ENCODE data around the gene CLTCL1.

Gene CLTCL1

DNA sequence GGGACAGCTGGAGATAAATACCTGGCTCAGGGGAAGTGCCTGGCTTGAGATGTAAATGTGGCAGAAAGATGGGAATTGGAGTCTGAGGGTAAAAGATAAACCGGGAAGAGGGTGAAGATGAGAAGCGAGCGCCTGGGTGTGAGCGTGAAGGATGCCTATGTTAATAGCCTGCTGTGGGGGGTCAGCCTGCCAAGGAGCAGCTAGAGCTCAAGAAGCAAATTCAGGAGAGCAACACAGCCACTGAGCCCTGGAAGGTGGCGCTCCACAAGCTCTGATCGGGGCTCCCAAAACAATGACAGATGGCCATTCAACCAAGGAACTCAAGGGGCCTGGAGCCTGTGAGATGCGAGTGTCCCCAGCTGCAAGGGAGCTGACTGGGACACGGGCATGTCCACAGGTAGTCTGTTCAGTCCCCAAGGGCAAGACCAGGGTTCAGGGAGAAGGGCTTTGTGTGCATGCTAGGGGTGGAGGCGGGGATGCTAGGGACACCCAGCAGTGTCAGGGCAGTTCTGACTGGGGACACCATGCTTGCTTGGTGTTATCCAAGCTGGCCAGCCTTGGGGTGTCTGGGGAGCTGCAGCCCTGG is 144.2 kb downstream of the CLTCL1 start:
- H3K4me1 ChIP-seq (ENCODE audit: control insufficient read depth, insufficient read depth, low read length), result peaks cover 3% of the 10 kb centered on the region
- H3K27me3 ChIP-seq (ENCODE audit: control insufficient read depth, insufficient read depth, low read length), result peaks cover 64% of the 10 kb centered on the region

GRCh38 chr22:19146215-19146968 is 145.1 kb downstream of the CLTCL1 start:
- Histone ChIP-seq H3K27ac (ENCODE audit: low read depth, low read length) (no peak overlapping the region), H3K27me3 (ENCODE audit: control insufficient read depth, insufficient read depth, low read length) (peaks cover 55% of the 10 kb centered on the region), H3K4me1 (ENCODE audit: control insufficient read depth, insufficient read depth, low read length) (peaks cover 3% of the 10 kb centered on the region), H3K36me3 (ENCODE audit: control insufficient read depth, insufficient read depth, low read length) (peaks cover 13% of the 10 kb centered on the region), H3K4me3 (ENCODE audit: low read depth, low read length) (no peak overlapping the region), H3K9ac (ENCODE audit: low read length) (no peak overlapping the region), H3K9me3 (ENCODE audit: control insufficient read depth, insufficient read depth, low read depth, low read length) (no peaks in the 10 kb centered on the region)

More for the DNA sequence above, 144.2 kb downstream of the CLTCL1 start:
- Histone ChIP-seq H3K36me3 (ENCODE audit: control insufficient read depth, insufficient read depth, low read length) (peaks cover 5% of the 10 kb centered on the region), H3K9me3 (ENCODE audit: control insufficient read depth, insufficient read depth, low read depth, low read length) (no peaks in the 10 kb centered on the region), H3K27ac (ENCODE audit: low read depth, low read length) (no peak overlapping the region), H3K4me3 (ENCODE audit: low read depth, low read length) (no peak overlapping the region), H3K9ac (ENCODE audit: low read length) (no peak overlapping the region)

- peak overlapping the region; percentile 73 for H3K9ac ChIP-seq (ENCODE audit: low read length)
- no peaks in the 10 kb centered on the region for H3K9me3 ChIP-seq (ENCODE audit: control insufficient read depth, insufficient read depth, low read depth, low read length)
- peak overlapping the region; percentile 80 for H3K4me3 ChIP-seq (ENCODE audit: low read depth, low read length)
- peaks cover 3% of the 10 kb centered on the region for H3K4me1 ChIP-seq (ENCODE audit: control insufficient read depth, insufficient read depth, low read length)
- 0 out of 2 replicates have a peak overlapping the region, but pooled peaks have one; percentile 11 for H3K27ac ChIP-seq (ENCODE audit: low read depth, low read length)
- peaks cover 32% of the 10 kb centered on the region for H3K27me3 ChIP-seq (ENCODE audit: control insufficient read depth, insufficient read depth, low read length)
- H3K36me3 ChIP-seq (ENCODE audit: control insufficient read depth, insufficient read depth, low read length), result peaks cover 37% of the 10 kb centered on the region
These were observed 147.5 kb downstream of the CLTCL1 start for GRCh38 chr22:19143967-19144400.

- Histone ChIP-seq H3K9ac (ENCODE audit: low read length) (no peak overlapping the region), H3K4me1 (ENCODE audit: control insufficient read depth, insufficient read depth, low read length) (peaks cover 3% of the 10 kb centered on the region), H3K27ac (ENCODE audit: low read depth, low read length) (no peak overlapping the region), H3K9me3 (ENCODE audit: control insufficient read depth, insufficient read depth, low read depth, low read length) (no peaks in the 10 kb centered on the region), H3K27me3 (ENCODE audit: control insufficient read depth, insufficient read depth, low read length) (peaks cover 24% of the 10 kb centered on the region), H3K4me3 (ENCODE audit: low read depth, low read length) (peak overlapping the region; percentile 80; the same call in 1 of the 2 replicates), H3K36me3 (ENCODE audit: control insufficient read depth, insufficient read depth, low read length) (peaks cover 44% of the 10 kb centered on the region)
These were observed 148.3 kb downstream of the CLTCL1 start for GRCh38 chr22:19143212-19143611.

DNA sequence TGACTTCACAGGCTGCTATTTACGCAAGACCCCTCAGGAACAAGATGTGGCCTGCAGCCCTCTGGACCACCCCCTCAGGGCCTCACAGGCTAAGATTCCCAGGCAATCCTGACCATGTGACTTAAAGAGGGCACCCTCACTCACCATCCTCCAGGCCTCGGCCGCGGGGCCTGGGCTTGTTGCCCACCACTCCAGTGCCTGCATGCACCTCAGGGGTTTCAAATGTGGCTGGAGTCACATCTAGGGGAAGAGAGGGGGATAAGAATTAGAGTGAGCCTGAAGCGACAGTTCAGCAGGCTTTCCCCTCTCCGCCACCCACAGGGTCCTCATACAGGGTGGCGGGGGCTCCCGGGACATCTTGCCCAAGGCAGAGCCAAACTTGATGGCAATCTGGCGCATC is 149.1 kb downstream of the CLTCL1 start:
- Histone ChIP-seq H3K27ac (ENCODE audit: low read depth, low read length) (no peak overlapping the region), H3K9ac (ENCODE audit: low read length) (no peak overlapping the region), H3K9me3 (ENCODE audit: control insufficient read depth, insufficient read depth, low read depth, low read length) (no peaks in the 10 kb centered on the region), H3K4me3 (ENCODE audit: low read depth, low read length) (no peak overlapping the region), H3K27me3 (ENCODE audit: control insufficient read depth, insufficient read depth, low read length) (peaks cover 16% of the 10 kb centered on the region), H3K36me3 (ENCODE audit: control insufficient read depth, insufficient read depth, low read length) (peaks cover 53% of the 10 kb centered on the region), H3K4me1 (ENCODE audit: control insufficient read depth, insufficient read depth, low read length) (peaks cover 3% of the 10 kb centered on the region)

GRCh38 chr22:19139974-19140373 is 151.5 kb downstream of the CLTCL1 start:
- H3K4me3 ChIP-seq (ENCODE audit: low read depth, low read length), result no peak overlapping the region
- no peaks in the 10 kb centered on the region for H3K27me3 ChIP-seq (ENCODE audit: control insufficient read depth, insufficient read depth, low read length)
- no peak overlapping the region for H3K9ac ChIP-seq (ENCODE audit: low read length)
- H3K9me3 ChIP-seq (ENCODE audit: control insufficient read depth, insufficient read depth, low read depth, low read length), result no peaks in the 10 kb centered on the region
- H3K27ac ChIP-seq (ENCODE audit: low read depth, low read length), result no peak overlapping the region
- peaks cover 3% of the 10 kb centered on the region; the same call in 1 of the 2 replicates for H3K4me1 ChIP-seq (ENCODE audit: control insufficient read depth, insufficient read depth, low read length)
- peaks cover 73% of the 10 kb centered on the region for H3K36me3 ChIP-seq (ENCODE audit: control insufficient read depth, insufficient read depth, low read length)

DNA sequence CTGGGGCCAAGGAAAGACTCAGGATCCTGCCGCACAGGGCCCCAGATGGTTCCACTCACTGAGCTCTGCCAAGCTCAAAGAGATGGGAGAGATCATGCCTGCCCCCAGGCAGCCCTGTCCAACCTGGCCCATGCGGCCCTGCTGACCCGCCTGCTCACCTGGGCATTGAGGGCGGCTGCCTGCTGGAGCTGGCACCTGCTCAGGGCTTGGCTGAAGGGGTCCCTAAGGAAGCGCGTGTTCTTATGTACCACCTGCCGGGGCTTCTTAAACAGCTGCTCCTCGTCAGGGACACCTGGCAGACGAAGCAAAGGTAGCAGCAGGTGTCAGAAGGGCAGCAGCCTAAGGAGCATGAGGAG is 152.5 kb downstream of the CLTCL1 start:
- H3K9ac ChIP-seq (ENCODE audit: low read length), result no peak overlapping the region
- no peaks in the 10 kb centered on the region for H3K9me3 ChIP-seq (ENCODE audit: control insufficient read depth, insufficient read depth, low read depth, low read length)
- H3K4me3 ChIP-seq (ENCODE audit: low read depth, low read length), result no peak overlapping the region
- H3K27me3 ChIP-seq (ENCODE audit: control insufficient read depth, insufficient read depth, low read length), result no peaks in the 10 kb centered on the region
- H3K4me1 ChIP-seq (ENCODE audit: control insufficient read depth, insufficient read depth, low read length), result peaks cover 3% of the 10 kb centered on the region; the same call in 1 of the 2 replicates
- H3K27ac ChIP-seq (ENCODE audit: low read depth, low read length), result no peak overlapping the region
- peaks cover 83% of the 10 kb centered on the region for H3K36me3 ChIP-seq (ENCODE audit: control insufficient read depth, insufficient read depth, low read length)

DNA sequence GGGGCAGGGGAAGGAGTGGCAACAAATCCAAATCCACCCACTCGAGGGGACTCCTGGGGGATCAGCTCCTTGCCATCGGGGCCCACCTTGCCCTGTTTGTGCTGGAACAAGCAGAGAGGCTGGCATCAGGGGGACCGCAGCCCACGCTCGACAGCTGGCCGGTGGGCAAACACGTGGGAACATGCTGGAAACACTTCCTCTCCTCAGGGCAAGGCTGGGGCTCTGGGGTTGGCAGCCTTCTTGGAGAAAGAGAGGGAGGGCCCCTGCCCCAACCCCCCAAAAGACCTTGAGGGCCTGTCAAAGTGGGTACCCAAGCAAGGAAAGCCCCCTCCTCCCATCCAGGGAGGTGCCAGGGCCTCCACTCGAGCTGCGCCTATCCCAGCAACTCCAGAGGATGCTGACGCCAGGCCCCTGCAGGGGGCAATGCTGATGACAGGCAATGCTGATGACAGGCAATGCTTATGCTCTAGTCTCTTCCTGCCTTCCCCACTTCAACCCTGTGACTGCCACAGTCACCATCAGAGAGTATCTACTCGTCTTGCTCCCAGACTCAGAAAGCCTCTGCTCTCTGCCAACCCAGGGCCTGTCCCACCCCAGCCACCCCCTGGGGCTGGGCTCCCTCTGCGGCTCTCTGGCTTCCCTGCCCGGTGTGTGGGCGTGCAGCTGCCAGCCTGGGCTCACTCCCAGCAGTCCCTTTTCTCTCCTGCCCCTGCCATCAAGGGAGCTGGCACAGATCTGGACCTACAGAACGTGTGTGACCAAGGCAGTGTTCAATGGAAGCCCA is 153.1 kb downstream of the CLTCL1 start:
- H3K4me1 ChIP-seq (ENCODE audit: control insufficient read depth, insufficient read depth, low read length), result no peaks in the 10 kb centered on the region
- no peak overlapping the region for H3K27ac ChIP-seq (ENCODE audit: low read depth, low read length)
- peaks cover 89% of the 10 kb centered on the region for H3K36me3 ChIP-seq (ENCODE audit: control insufficient read depth, insufficient read depth, low read length)
- H3K9me3 ChIP-seq (ENCODE audit: control insufficient read depth, insufficient read depth, low read depth, low read length), result no peaks in the 10 kb centered on the region
- H3K4me3 ChIP-seq (ENCODE audit: low read depth, low read length), result no peak overlapping the region
- no peaks in the 10 kb centered on the region for H3K27me3 ChIP-seq (ENCODE audit: control insufficient read depth, insufficient read depth, low read length)
- H3K9ac ChIP-seq (ENCODE audit: low read length), result no peak overlapping the region

GRCh38 chr22:19137384-19138216 is 153.9 kb downstream of the CLTCL1 start:
- H3K4me1 ChIP-seq (ENCODE audit: control insufficient read depth, insufficient read depth, low read length), result no peaks in the 10 kb centered on the region
- H3K27me3 ChIP-seq (ENCODE audit: control insufficient read depth, insufficient read depth, low read length), result no peaks in the 10 kb centered on the region
- H3K9ac ChIP-seq (ENCODE audit: low read length), result no peak overlapping the region
- no peak overlapping the region for H3K27ac ChIP-seq (ENCODE audit: low read depth, low read length)
- no peaks in the 10 kb centered on the region for H3K9me3 ChIP-seq (ENCODE audit: control insufficient read depth, insufficient read depth, low read depth, low read length)
- peaks cover 95% of the 10 kb centered on the region for H3K36me3 ChIP-seq (ENCODE audit: control insufficient read depth, insufficient read depth, low read length)
- H3K4me3 ChIP-seq (ENCODE audit: low read depth, low read length), result no peak overlapping the region

DNA sequence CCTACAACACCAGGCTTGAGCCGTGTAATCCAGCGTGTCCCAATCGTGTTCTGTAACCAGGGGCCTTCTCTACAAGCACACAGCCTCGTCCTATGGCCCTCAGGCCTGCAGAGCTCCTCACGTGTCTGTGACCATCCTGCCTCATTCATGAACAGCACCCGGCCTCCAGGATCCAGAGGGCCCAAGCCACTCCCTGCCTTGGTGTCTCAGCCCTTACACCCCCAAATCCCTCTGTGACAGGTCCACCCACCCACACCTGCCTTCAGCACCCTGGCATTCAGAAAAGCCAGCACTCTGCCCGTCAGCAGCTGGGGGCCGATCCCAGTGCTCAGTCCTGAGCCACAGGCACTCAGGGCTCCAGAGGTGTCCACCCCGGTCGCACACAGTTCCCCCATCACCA is 154.6 kb downstream of the CLTCL1 start:
- no peak overlapping the region for H3K4me3 ChIP-seq (ENCODE audit: low read depth, low read length)
- no peak overlapping the region for H3K9ac ChIP-seq (ENCODE audit: low read length)
- H3K36me3 ChIP-seq (ENCODE audit: control insufficient read depth, insufficient read depth, low read length), result peaks cover 94% of the 10 kb centered on the region
- no peak overlapping the region for H3K27ac ChIP-seq (ENCODE audit: low read depth, low read length)
- no peaks in the 10 kb centered on the region for H3K9me3 ChIP-seq (ENCODE audit: control insufficient read depth, insufficient read depth, low read depth, low read length)
- no peaks in the 10 kb centered on the region for H3K4me1 ChIP-seq (ENCODE audit: control insufficient read depth, insufficient read depth, low read length)
- no peaks in the 10 kb centered on the region for H3K27me3 ChIP-seq (ENCODE audit: control insufficient read depth, insufficient read depth, low read length)
